Measurements from ENCODE around the gene MYF6. TPM values are rescaled to one million over a fixed set of nuclear protein-coding genes. Genes with fewer than 3 reads are reported as not detected.

The MYF6 gene
- total and polyA plus RNA-seq, 2 of the 8 experiments (the other 6 are each of a cell fraction or from before 2014, with no cell fraction given): 0.39 TPM; not detected in 1

GRCh38 chr12:80698256-80698655 is 9.2 kb upstream of the MYF6 start:
- H3K79me1 ChIP-seq (ENCODE audit: low read depth, low read length): no peaks in the 10 kb centered on the region
- H2BK120ac ChIP-seq (replicated peaks; ENCODE audit: low read depth, low read length): no peak overlapping the region
- FAIRE-seq: no peak
- no peak overlapping the region for H2BK12ac ChIP-seq (ENCODE audit: low read depth, low read length)
- H4K20me1 ChIP-seq (replicated peaks in 1 of 2; ENCODE audit: control insufficient read depth in 1 of 2, insufficient read depth in 2 of 2, low read length in 2 of 2): no peaks in the 10 kb centered on the region
- ChIA-PET POLR2A (ENCODE audit: partially characterized antibody) (interaction anchor here (1.2 kb wide), 1 partner anchor 14 kb away, joined by 4 read pairs; no protein-coding TSS in a partner anchor), CTCF (ENCODE audit: partially characterized antibody) (interaction anchor here (1.1 to 2.7 kb wide), 2 partner anchors 12 to 16 kb away, joined by 3 to 8 read pairs; no protein-coding TSS in a partner anchor)
- no peaks in the 10 kb centered on the region for H3K9me3 ChIP-seq (ENCODE audit: insufficient read depth in 2 of 2, low read depth in 1 of 2, low read length in 1 of 2)
- no peak for DNase-seq (ENCODE audit: low read depth in 1 of 2, low spot score in 2 of 2)
- H4K8ac ChIP-seq (ENCODE audit: extremely low read depth, insufficient read depth, low read length): no peak overlapping the region
- H3K23me2 ChIP-seq (ENCODE audit: low read depth, low read length): no peaks in the 10 kb centered on the region
- H2BK5ac ChIP-seq (ENCODE audit: low read depth, low read length): no peak overlapping the region
- no peak for TF ChIP-seq BACH1 (IDR thresholded peaks at IDR 0.05; ENCODE audit: low read length)
- no peak for TF ChIP-seq JUND (IDR thresholded peaks at IDR 0.05; ENCODE audit: low read length)
- TF ChIP-seq EGR1 (IDR thresholded peaks at IDR 0.05; ENCODE audit: borderline replicate concordance, low read depth, low read length): no peak
- TF ChIP-seq POLR2A (IDR thresholded peaks at IDR 0.05; ENCODE audit: control extremely low read depth in 1 of 2, low read depth in 2 of 2, low read length in 2 of 2): no peak
- TF ChIP-seq ASH2L (IDR thresholded peaks at IDR 0.05; ENCODE audit: low read length): no peak
- no peak for TF ChIP-seq CEBPB (IDR thresholded peaks at IDR 0.05; ENCODE audit: low read depth, low read length)
- no peak for TF ChIP-seq POLR2AphosphoS5 (IDR thresholded peaks at IDR 0.05; ENCODE audit: low read depth, low read length)
- TF ChIP-seq FOSL1 (IDR thresholded peaks at IDR 0.05; ENCODE audit: insufficient read depth, low read depth, low read length): no peak
- TF ChIP-seq TAF7 (optimal IDR thresholded peaks at IDR 0.05; ENCODE audit: borderline replicate concordance, low read depth, low read length): no peak
- no peak for TF ChIP-seq SP4 (IDR thresholded peaks at IDR 0.05; ENCODE audit: low read length)
- peaks cover 0 to 4% (median under 1%) of the 10 kb centered on the region in 4 experiments; a peak in 4 of 7 replicates for H3K4me1 ChIP-seq (replicated peaks in 1 of 4; ENCODE audit: control insufficient read depth in 3 of 4, insufficient read depth in 4 of 4, low read length in 3 of 4)
- no peak overlapping the region for H4K91ac ChIP-seq (replicated peaks; ENCODE audit: insufficient read length, low read length)
- H3K14ac ChIP-seq (ENCODE audit: insufficient read length): no peak overlapping the region
- H4K5ac ChIP-seq (ENCODE audit: insufficient read length, low read depth, low read length): no peak overlapping the region
- no peak overlapping the region for H3K56ac ChIP-seq (replicated peaks; ENCODE audit: insufficient read length, low read depth, low read length)
- no peak overlapping the region for H3K4me3 ChIP-seq (ENCODE audit: extremely low read depth in 1 of 4, insufficient read depth in 2 of 4, low read depth in 3 of 4, low read length in 4 of 4)
- H2BK20ac ChIP-seq (ENCODE audit: low read length): no peak overlapping the region
- no peak overlapping the region for H3K23ac ChIP-seq (ENCODE audit: insufficient read length)
- H3K4ac ChIP-seq (replicated peaks; ENCODE audit: insufficient read length, low read depth, low read length): no peak overlapping the region
- no peak overlapping the region for H3K18ac ChIP-seq (ENCODE audit: extremely low read depth, low read length)
- no peak overlapping the region for H2BK15ac ChIP-seq (ENCODE audit: low read length)
- H3K27me3 ChIP-seq (replicated peaks in 1 of 4; ENCODE audit: control insufficient read depth in 3 of 4, extremely low read depth in 1 of 4, insufficient read depth in 3 of 4, low read length in 3 of 4): no peaks in the 10 kb centered on the region
- no peaks in the 10 kb centered on the region for H3K79me2 ChIP-seq (ENCODE audit: control insufficient read depth in 1 of 2, insufficient read depth in 2 of 2, low read length in 2 of 2)
- no peaks in the 10 kb centered on the region for H3K36me3 ChIP-seq (ENCODE audit: control insufficient read depth in 2 of 4, insufficient read depth in 4 of 4, low read length in 3 of 4)
- no peak overlapping the region for H3K9ac ChIP-seq (replicated peaks in 1 of 4; ENCODE audit: extremely low read depth in 1 of 4, low read depth in 3 of 4, low read length in 3 of 4)
- no peak overlapping the region for H3K27ac ChIP-seq (ENCODE audit: low read depth, low read length)
- H2AFZ ChIP-seq (ENCODE audit: low read length): no peak overlapping the region
- no peak overlapping the region for H2AK5ac ChIP-seq (ENCODE audit: low read depth, low read length)
- H3K4me2 ChIP-seq (ENCODE audit: insufficient read depth in 1 of 2, low read depth in 2 of 2, low read length in 2 of 2): no peak overlapping the region
- 92% methylated on average over 7 of the region's 7 CpGs; no CpG with 5 or more reads in 1 of the 2 experiments for WGBS, 2 experiments (ENCODE audit: extremely low coverage in 1 of 2, insufficient coverage in 1 of 2, insufficient read length in 1 of 2, insufficient replicate concordance in 2 of 2, low coverage in 1 of 2, low lambda C conversion rate in 2 of 2, missing lambda C conversion rate in 1 of 2)

Data from H1 (cell line).